Measurements from ENCODE around the gene NFE2L3.

Gene NFE2L3

DNA sequence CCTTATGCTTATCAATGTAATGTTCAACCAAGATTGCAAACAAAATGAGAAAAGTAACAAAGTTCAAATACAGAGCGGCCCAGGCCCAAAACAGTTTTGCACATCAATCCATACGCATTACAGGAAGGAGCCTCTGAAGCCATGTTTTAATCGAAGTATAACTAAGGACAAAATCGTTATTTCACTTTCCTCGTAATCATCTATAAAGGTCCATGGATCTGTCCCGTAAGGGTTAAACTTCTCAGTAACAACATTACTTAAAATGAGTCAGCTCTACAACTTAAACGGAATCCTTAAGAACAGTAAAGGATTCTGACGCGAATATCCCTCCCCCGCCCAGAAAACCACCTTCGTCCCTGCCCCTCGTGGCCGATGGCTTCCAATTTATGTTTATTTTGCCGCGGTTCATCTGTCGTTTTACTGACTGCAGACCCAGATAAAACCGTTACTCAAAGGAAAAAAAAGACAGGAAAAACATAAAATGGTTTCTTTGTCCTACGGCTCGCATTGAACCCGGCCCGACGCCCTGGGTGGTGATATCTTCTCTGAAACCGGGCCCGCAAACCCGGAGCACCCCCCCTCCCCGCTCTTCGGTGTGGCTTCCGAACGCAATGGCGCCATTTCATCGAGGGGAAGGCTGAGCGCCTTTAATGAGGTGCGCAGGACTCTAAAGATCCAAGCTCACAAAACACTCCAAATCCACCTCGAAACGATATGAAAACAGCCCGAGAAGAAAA is 47.5 kb downstream of the NFE2L3 start:
- no peak for DNase-seq (ENCODE audit: low read depth, low spot score)

GRCh38 chr7:26200038-26200443 is 48.0 kb downstream of the NFE2L3 start:
- DNase-seq (ENCODE audit: low read depth, low spot score), result no peak

DNA sequence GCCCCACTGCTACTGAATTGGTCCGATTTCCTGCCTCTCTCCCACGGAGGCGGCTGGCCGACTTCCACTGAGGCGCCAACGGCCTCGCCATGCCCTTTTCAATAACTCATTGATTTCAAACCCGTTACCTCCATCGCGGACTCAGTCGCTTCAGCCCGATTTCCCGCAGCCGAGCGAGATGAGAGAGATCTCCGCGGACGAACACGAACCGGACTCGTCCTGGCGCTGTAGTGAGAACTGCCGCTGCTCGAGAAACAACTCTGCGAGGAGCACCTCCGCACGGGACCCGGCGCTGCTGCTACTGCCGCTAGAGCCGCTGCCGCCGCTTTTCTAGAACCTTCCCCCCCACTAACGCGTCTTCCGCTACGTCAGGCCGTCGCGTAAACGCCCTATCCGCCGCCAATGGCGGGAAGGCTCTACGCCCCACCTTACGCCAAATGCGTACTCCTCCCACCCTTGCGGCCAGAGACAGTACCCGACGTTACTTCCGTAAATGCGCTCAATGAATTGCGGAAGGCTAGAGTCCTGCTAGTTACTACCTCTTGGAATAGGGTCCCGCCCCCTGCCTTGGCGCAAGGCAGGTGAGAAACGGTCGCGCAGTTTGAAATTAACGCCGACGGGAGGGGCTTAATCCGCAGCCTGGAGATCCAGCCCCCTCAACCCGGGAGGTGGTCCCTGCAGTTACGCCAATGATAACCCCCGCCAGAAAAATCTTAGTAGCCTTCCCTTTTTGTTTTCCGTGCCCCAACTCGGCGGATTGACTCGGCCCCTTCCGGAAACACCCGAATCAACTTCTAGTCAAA is 48.6 kb downstream of the NFE2L3 start, which contains the start of gene HNRNPA2B1:
Gene HNRNPA2B1, minus strand, starts transcription at position 303 of the 803 bp plus-strand sequence. Its CDS starts 169 bp downstream, at position 134.
- DNase-seq (ENCODE audit: low read depth, low spot score), result peak; percentile 89

- peak; percentile 80 for DNase-seq (ENCODE audit: low read depth, low spot score)
These were observed 49.4 kb downstream of the NFE2L3 start, which contains the start of gene CBX3 for GRCh38 chr7:26201247-26202018. Gene CBX3 (plus strand): TSS chr7:26201745. CDS start chr7:26202999, 1,254 bp downstream.

GRCh38 chr7:26202019-26202990 is 50.3 kb downstream of the NFE2L3 start:
- DNase-seq (ENCODE audit: low read depth, low spot score), result no peak

GRCh38 chr7:26203016-26203415 is 51.0 kb downstream of the NFE2L3 start:
- no peak for DNase-seq (ENCODE audit: low read depth, low spot score)

DNA sequence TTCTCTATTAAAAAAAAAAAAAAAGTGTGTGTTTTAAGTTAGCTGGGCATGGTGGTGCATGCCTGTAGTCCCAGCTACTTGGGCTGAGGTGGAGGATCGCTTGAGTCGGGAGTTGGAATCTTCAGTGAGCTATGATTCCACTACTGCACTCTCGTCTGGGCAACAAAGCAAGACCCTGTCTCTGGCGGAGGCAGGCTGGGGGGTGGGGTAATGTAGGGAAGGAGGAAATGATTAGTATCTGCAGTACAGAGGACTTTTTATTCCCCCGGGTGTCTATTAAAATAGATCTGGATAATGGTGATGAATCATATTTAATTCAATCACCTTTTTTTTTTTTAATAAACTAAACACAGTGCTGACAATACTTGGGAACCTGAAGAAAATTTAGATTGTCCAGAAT is 56.0 kb downstream of the NFE2L3 start:
- DNase-seq (ENCODE audit: low read depth, low spot score), result no peak

GRCh38 chr7:26212921-26213718 is 61.1 kb downstream of the NFE2L3 start:
- DNase-seq (ENCODE audit: low read depth, low spot score), result no peak

- DNase-seq (ENCODE audit: low read depth, low spot score), result no peak
These were observed 62.0 kb downstream of the NFE2L3 start for GRCh38 chr7:26213807-26214515.

DNA sequence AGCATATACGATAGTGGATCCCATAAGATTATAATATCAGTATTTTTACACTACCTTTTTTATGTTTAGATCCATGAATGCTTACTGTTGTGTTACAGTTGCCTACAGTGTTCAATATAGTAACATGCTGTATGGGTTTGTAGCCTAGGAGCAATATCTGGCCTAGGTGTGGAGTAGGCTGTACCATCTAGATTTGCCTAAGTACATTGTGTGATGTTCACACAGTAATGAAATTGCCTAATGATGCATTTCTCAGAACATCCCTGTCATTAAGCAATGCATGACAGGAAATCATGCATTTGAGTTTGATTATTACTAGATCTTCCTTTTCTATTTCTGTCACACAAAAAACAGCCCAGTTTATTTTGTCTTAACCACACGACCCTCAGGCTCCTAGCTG is 64.1 kb downstream of the NFE2L3 start:
- no peak for DNase-seq (ENCODE audit: low read depth, low spot score)

DNA sequence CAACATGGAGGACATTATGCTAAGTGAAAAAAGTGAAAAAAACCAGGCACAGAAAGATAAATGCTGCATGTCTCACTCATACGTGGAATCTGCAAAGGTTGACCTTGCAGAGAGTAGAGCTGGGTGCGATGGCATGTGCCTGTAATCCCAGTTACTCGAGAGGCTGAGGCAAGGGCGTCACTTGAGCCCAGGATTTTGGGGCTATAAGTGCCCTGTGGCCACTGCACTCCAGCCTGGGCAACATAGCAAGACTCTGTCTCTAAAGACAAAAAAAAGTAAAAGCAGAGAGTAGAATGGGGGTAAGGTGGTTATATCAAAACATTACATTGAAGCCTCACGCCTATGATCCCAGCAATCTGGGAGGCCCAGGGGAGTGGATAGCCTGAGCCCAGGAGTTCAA is 72.4 kb downstream of the NFE2L3 start:
- no peak for DNase-seq (ENCODE audit: low read depth, low spot score)

GRCh38 chr7:26227987-26228386 is 76.0 kb downstream of the NFE2L3 start:
- no peak for DNase-seq (ENCODE audit: low read depth, low spot score)

DNA sequence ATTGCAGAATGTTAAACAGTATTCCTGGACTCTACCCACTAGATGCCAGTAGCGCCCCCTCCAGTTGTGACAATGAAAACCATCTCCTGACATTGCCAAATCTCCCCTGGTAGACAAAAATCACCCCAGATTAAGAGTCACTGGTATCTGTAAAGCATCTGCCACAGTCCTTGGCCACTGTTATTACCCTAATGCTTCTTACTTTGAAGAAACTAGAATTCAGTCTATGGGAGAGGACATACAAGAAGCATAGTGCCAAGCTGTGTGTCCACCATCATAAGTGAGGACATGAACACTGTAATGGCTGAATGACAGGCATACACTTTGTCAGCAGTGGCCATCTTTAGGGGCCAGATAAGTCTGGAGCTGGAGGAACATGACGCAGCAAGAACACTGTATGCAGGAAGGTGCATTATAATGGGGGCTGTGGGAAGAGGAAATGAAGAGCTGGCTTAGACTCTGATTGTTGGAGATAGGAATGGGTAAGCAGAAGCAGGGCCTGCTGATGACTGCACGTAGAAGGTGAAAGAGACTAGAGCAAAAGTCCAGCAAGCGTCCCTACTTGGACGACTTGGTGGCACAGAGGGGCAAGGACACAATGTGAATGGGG is 82.0 kb downstream of the NFE2L3 start:
- no peak for DNase-seq (ENCODE audit: low read depth, low spot score)

Measured in iPS DF 19.7 (cell line).